Stimulated activated CD8-positive, alpha-beta memory T cell treated with anti-CD3 and anti-CD28 coated beads, Interleukin-12 subunit alpha, Interleukin-12 subunit beta, amount 100 ng/mL, for 4 hours (primary cell): ENCODE results near the gene TCP11.

ENCODE experiments used
- DNase-seq: peaks from one replicate; pipeline ENCODE4 v3.0.0-alpha.2; 2020; ENCODE audit warnings: low read depth

Gene TCP11

DNA sequence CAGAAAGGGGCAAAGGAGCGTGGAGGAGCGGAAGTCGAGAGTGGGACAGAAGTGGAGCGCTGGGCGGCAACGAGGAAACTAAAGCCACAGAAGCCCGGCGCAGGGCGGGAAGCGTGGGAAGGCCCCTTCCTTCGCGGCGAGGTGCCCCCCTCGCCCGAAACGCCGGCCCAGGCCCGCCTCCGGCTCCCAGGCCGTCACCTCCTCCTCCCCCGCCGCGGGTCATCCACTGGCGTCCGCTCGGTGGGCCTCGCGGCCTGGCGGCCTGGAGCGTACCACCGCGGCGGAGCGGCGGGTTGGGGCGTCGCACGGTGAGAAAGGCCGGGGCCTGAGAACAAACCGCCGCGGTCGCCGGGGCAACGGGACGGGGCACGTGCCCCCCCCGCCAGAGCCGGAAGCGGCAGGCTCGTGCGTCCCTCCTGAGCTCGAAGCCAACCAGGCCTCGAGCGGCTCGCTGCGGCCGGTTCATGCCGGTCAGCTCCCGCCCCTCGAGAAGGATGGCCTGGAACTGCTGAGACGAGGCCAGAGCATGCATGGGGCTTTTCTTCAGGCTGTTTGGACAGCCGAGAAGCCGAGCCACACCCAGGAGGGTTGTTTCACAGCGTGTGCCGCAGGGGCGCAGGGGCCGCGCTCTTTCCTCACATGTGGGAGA, at the start of gene TCP11:
Gene TCP11 (minus strand): TSS at position 333 of the 649 bp plus-strand sequence. CDS start 469 bp downstream, outside the sequence.
- no peak for DNase-seq

GRCh38 chr6:35190306-35190705, 49.2 kb upstream of the TCP11 start:
- DNase-seq = no peak

GRCh38 chr6:35188886-35189285, 47.7 kb upstream of the TCP11 start:
- no peak for DNase-seq

GRCh38 chr6:35186571-35186970, 45.4 kb upstream of the TCP11 start:
- no peak for DNase-seq

DNA sequence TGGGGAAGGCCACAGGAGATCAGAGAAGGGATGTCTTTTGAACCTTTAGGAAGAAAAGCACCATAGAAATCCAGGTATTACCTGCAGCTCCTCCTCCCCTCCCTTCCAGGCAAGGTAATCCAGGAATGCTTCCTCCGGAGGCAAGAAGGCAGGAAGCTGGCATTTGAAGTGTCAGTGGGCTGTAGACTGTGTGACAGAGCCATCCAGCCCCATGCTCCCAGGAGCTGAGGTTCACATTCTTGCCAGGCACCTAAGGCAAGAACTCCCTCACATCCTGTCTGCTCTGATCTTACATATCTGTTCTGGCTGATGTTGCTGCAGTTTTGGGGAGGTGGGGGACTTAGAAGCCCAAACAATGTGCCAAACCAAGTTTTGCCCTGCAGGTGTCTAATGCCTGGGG, 44.8 kb upstream of the TCP11 start:
- no peak for DNase-seq

DNA sequence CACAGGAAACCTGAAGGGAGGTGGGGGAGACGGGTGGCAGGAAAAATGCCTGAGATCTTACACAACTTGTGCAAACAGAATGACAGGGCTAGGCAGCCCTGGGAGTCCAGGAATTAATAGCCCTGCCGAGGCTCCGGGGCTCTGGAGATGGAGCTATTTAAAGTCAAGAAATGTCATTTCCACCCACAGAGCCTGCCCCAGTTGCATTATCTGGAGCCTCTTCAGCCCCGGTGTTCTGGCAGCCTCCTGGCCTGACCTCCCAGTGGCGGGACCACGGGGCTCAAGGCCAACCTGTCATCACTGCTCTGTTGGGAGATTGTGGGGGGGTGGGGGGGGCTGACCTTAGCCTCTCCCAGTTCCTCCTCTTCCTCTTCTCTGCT, 44.2 kb upstream of the TCP11 start:
- DNase-seq = no peak

DNA sequence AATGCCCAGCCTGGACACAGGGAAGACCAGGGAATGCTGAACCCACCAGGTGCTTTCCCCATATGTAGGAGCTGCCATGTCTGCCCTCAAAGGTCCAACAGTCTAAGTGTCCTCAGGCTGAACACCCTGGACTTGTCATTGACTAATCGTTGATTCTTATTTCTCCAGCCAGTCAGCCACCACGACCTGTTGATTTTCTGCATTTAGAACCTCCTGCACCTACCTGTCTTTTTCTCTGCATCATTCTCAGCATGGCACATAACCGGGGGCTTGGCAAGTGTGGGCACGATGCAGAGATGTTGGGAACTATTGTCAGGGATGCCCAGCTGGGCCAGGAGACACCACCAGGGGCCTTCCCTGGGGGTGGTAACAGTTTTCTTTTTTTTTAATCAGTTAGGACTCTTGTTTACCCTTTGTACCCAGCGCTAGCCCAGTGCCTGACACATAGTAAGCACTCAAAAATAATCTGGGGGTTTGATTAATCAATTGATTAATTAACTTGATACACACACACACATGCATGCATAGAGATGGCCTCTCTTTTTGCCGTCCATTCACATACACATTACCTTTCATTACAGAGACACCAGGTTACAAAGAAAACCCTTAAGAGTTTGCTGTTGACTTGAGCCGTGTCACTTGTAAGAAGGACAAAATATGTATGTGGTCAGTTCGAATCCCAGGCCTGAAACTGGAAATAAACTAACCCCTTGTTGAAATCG, 43.6 kb upstream of the TCP11 start:
- no peak for DNase-seq

GRCh38 chr6:35183935-35184334, 42.8 kb upstream of the TCP11 start:
- DNase-seq = no peak

DNA sequence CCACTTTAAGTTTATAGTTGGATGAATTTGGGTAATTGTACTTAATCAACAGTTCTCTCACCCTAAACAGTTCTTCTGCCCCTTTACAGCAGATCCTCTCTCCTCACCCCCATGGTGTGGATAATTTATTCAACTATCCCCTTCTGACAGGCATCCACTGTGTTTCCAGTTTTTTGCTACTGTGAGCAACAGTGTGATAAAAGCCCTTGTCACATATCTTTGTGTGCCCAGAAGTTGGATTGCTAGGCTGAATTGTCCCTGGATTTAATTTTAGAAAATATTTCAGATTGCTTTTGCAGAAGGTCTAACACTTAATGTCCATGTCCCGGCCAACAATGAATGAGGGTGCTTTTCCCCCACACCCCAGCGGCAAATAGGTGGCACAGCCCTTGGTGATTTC, 42.1 kb upstream of the TCP11 start:
- no peak for DNase-seq

DNA sequence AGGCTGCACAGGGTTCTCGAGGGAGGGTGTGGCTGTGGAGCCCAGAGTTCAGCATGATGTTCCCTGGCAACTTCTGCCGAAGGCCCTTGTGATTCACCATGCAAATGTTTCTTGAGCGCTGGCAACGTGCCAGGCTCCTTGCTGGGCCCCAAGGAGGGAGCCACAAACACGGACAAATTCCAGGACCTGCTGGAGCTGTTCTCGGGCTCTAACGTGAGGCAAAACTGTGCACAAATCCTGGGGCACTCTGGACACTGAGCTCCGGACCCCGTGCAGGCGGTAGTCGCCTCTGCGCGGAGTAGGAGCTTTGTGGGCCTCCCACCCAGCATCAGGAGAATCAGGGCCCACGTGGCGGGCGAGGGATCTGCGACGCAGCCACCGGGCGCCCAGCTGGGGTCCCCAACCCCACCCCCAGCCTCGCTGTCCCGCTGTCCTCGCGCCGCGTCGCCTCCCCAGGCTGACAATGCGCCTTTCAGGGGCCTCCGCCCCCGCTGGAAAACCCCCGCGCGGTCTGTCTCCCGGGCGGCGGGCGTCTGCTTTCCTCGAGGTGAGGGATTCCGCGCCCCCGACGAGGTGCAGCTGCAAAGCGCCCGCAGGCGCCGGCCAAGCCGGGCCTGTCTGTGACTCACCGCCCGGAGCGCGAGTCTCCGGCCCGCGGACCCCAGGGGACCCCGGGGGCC, 40.9 kb upstream of the TCP11 start:
- DNase-seq = no peak

- no peak for DNase-seq
These were observed 40.3 kb upstream of the TCP11 start for GRCh38 chr6:35181308-35181932.

- no peak for DNase-seq
These were observed 38.9 kb upstream of the TCP11 start for GRCh38 chr6:35179901-35180535.

DNA sequence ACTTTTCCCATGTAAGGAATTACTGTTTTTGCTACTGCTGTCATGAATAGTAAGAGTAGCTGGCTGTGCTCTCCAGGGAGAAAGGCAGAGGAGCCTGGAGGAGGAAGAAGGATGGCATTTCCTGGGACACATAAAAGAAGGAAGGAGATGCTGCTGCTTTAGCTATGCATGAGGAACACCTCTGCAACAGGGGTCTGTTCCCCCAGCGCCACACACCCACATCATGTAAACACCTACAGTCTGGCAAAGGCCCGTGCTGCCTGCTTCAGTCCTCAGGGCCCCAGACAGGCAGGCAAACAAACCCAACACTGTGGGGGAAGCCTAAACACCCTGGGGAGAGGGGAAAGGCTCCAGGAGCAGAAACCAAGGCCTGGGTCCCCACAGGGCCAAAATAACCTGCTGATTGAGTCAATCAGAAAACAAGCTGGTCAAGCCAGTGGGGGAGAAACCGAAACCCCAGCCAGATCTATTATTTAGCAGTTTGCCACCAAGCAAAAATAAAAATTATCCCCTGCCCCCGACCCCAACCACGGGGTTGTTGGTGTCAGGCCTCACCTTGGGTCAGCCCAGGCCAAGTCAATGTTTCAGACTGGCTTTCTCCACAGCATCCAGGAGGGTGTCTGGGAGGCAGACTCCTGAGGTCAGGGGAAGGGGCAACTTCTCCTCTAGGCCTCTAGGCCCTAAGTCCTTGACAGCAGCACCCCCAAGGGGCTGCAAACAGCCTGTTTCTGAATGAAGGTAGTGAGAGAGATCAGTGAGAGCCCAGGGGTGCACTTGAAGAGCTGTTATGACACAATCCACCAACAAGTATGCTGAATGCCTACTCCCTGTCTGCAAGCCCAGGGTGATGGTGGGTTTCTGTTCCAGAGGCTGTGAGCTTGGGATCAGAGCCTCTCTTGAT, 38.0 kb upstream of the TCP11 start:
- DNase-seq = no peak

GRCh38 chr6:35178012-35178411, 36.9 kb upstream of the TCP11 start:
- DNase-seq = no peak

DNA sequence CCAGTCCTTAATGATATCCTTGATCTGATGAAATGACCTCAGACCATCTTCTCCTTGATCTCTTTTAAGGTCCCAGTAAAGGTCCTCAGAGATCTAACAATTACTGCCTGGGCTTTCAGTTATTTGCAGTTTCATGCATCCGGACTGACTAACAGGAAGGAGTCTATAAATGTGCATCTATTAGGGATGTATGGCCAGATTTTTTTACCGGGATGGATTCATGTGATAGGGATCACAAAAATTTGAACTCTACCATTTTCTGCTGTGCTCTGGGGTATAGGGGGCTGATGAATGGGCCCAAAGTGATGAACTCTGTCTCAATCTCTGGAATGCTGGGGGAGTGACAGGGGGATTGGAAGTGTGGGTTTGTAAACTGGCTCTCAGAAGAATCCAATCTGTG, 36.5 kb upstream of the TCP11 start:
- no peak for DNase-seq

- DNase-seq = no peak
These were observed 36.0 kb upstream of the TCP11 start for GRCh38 chr6:35177157-35177556.

GRCh38 chr6:35176301-35177024, 35.3 kb upstream of the TCP11 start:
- no peak for DNase-seq

- DNase-seq = no peak
These were observed 33.4 kb upstream of the TCP11 start for GRCh38 chr6:35174501-35174900.

DNA sequence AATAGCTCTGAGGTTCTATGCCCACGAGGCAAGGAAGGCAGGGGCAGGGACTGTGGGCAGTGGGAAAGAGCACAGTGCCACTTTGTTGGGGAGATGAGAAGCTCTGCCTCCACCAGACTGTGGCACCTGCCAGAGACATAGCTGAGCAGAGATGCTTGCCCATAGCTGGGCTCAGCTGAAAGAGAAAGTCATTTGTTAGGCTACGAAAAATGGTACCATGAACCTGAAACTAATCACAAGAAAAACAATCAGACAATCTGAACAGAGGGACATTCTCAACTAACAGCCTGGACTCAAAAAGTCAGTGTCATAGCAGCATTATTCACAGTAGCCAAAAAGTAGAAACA, 32.9 kb upstream of the TCP11 start:
- no peak for DNase-seq

- DNase-seq = no peak
These were observed 32.4 kb upstream of the TCP11 start for GRCh38 chr6:35173427-35174087.
